NCI-H2029 (cell line): ENCODE results near the gene PCBP3.

ENCODE experiments used
- DNase-seq: peaks from one replicate; lab custom pipeline; 2025; lab: John Stamatoyannopoulos, UW

The PCBP3 gene

DNA sequence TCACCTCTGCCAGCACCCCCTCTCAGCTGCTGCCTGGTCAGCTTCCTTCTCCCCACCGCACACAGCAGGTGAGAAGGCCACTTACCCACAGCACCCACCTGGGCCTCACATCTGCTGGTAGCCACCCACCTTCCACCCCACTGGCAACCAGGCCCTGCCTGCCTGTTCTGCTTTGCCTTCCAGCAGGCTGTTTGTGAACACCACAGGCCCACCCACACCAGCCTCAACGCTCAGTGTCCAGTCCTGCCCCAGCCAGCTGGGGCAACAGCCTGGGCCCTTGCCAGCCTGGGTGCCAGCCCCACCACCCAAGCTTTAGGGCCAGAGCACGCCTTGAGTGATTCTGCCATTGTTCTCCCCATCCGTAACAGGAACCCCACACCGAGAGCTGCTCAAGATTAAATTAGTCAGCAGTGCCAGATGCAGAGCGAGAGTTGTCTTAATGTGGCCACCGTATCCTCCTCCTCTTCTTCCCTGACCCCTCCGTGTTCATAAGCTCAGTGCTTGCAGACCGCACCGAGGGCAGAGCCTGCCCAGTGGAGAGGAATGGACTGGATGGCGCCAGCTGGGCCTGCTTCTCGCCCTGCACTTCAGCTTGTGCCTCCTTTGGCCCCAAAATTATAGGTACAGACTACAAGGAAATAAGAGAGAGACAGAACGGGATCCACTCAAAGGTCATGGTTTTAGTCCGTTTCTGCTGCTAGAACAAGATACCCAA, 217.8 kb downstream of the PCBP3 start:
- DNase-seq, result no peak

- no peak for DNase-seq
Measured at GRCh38 chr21:45862543-45863207, 219.2 kb downstream of the PCBP3 start.

DNA sequence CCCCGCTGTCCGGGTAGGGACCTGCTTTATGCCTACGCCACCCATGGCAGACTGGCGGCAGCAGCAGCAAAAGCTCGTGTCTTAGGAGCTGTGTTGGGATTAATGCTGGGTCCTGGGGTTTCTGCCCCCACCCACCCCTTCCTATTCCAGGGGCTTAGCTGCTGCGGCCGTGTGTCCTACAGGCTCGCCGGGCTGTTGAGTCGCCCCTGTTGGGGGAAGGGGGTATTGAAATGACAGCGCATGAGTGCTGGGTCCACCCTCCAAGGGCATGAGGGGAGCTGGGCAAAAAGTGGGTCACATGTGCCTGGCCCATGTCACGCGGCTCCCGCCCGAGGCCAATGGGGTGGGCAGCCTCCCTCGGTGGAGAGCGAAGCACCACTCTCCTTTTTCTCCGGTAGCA, 219.7 kb downstream of the PCBP3 start:
- DNase-seq, result no peak

DNA sequence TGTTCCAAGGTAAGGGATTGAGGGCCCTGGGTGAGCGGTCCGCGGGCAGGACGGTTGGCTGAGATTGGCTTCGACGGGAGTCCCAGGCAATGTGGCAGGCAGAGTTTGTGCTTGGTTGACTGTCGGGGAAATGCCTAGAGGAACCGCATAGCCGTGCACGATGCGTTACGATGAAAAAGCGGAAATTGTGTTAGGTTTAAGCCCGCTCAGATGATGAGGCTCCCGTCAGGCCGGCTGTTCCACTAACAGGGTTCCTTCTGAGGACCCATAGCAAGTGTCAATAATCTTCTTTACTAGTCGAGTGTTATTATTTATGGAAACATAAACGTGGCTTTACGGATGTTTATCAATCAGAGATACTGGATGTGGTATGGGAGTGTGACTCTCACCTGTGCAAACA, 220.2 kb downstream of the PCBP3 start:
- no peak for DNase-seq

DNA sequence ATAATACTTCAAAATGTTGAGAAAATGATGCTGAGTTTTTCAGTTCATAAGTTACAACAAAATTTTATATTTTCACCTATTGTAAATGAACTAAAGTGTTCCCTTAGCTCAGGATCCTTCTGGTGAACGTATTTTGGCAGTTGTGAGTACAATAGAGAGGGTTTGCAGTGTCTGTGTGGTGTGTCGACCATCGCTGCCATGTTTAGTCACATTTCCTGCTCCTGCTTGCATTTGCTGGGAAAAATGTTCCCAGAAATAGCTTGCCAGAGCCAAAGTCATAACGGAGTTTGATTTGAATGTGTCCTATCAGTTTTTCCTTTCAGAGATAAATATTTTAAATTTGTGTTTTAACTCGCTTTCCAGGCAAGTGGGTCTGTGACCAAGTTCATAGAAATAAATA, 220.9 kb downstream of the PCBP3 start:
- DNase-seq, result no peak

GRCh38 chr21:45865106-45865835, 221.7 kb downstream of the PCBP3 start:
- no peak for DNase-seq

DNA sequence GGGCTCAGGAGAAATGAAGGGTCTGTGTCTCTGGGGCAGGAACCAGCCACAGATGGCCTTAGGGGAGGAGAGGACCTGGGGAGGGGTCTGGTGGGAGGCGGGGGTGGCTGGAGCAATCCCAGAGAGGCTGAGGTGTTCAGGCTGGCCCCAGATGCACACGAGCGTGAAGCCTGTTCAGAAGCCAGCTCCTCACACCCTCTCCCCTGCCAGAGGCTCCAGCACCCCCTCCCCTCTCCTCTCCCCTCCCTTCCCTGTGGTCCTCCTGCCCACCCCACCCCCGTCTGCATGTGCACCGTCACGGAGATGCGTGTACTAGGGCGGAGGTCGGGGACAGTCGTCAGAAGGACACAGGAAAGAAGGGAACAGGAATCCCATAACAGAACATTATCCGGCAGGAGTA, 223.0 kb downstream of the PCBP3 start:
- no peak for DNase-seq

GRCh38 chr21:45867041-45867666, 223.6 kb downstream of the PCBP3 start:
- no peak for DNase-seq

DNA sequence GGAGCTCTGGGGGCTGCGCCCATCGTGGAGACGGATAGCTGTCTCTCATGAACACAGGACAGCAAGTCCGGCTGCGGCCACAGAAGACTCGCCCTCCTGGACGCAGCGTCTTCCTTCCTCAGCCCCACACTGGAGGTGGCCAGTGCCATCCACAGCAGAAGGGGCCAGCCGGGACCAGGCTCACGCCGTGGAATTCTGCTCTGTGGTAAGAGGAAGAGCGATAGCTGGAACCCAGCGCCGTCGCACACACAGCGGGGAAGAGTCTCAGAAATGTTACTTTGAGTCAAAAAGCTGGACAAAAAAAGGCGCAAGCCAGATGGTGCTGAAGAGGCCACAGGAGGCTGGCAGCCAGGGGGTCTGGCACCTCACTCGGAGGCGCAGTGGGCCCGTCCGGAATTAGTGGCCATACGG, 224.2 kb downstream of the PCBP3 start:
- DNase-seq, result no peak

GRCh38 chr21:45868086-45868485, 224.6 kb downstream of the PCBP3 start:
- no peak for DNase-seq

DNA sequence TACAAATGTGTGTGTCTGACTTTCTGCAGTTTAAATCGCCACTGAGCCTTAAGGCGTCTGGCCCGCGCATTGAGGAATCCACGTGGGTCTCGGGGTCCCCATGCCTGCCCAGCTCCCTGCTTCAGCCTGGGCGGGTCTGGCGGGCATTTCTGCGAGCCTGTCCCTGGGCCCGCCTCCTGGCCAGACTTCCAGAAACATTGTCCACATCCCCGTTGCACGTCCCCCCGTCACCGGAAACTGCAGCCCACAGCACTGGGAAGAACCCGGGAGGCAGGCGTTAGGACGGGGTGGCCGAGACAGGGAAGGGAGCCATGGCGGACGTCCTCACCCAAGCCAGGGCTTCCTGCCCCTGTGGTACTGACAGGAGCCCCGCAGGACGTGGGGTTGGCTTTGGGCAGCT, 225.0 kb downstream of the PCBP3 start:
- DNase-seq, result no peak

DNA sequence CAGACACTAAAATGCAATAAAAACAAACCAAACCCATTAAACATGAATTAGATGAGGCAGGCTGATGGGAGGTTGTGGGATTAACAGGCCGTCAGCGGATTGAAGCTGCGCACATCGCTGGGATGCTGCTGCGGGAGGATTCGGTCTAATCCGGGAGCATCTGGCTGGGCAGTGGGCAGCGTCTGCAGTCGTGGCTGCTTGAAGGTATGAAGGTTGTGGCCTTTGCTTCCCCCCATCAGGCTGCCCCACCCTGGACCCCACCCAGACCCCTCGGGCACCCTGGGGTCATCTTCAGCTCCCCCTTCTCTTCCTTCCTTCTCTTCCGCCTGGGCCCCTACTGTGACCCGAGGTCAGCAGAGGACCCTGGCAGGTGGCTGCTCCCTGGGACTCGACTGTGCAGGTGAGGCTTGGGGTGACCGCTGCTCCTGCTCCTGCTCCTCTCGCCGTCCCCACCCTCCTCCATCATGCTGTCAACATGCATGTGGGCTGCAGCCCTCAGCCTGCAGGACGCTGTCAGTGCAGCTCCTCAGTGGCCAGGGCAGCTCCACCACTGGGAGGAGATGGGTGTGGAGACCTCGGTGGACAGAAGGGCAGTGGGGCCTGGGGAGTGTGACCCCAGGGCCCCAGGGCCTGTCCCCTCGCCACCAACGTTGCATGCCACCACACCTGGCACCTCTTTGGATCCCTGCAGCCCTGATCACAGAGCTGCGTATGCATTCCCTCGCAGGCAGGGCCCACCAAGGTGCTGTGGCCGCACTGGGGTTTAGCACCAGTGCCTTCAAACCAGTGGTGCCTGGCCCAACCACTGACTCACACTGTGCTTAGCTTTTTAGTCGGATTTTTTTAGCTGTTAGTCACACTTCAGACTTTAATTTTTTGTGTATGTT, 225.8 kb downstream of the PCBP3 start:
- DNase-seq, result no peak

- DNase-seq, result no peak
Measured at GRCh38 chr21:45870421-45870820, 226.9 kb downstream of the PCBP3 start.

DNA sequence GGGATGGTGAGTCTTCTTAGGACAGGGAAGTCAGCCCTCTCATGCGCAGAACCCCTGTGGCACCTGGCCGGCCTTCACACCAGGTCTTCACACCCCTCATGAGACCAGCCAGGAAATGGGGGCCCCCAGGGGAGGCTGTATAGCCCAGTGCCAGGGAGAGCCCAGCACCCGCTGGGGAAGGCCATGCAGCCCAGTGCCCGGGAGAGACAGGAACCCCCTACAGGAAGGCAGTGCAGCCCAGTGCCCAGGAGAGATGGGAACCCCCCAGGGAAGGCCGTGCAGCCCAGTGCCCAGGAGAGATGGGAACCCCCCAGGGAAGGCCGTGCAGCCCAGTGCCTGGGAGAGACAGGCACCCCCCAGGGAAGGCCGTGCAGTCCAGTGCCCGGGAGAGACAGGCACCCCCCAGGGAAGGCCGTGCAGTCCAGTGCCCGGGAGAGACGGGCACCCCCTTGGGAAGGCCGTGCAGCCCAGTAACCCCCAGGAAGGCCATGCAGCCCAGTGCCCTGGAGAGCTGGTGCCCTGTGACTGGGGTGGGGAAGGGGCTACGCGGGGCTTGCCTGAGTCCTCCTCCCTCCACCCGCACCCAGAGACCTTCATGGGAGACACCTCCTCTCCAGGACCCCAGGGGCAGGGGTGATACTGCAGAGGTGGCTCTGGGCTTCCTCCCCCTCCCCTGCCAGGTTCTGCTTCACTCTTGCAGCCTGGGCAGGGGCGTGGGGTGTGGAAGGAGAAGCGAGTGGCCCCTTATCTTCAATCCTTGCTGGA, 227.5 kb downstream of the PCBP3 start:
- DNase-seq, result no peak

- DNase-seq, result no peak
Measured at GRCh38 chr21:45871616-45872236, 228.2 kb downstream of the PCBP3 start.

GRCh38 chr21:45872471-45872870, 228.9 kb downstream of the PCBP3 start:
- DNase-seq, result no peak

DNA sequence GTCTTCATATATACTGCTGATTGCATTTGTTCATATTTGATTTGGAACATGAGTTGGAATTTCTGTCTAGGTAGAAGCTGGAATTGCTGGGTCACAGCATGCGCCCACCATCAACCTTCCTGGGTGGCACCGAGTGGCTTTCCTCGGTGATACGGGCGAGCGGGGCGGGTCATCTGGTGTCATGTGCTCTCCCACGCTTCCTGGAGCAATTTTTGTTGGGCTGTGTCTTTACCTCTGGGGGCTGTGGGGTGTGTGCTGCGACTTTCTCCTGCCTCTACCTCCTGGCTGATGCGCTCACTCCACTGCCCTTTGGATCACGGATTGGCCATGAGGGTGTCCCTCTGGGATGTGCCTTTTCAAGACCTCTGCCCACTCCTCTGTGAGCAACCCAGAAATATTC, 229.4 kb downstream of the PCBP3 start:
- DNase-seq, result no peak

DNA sequence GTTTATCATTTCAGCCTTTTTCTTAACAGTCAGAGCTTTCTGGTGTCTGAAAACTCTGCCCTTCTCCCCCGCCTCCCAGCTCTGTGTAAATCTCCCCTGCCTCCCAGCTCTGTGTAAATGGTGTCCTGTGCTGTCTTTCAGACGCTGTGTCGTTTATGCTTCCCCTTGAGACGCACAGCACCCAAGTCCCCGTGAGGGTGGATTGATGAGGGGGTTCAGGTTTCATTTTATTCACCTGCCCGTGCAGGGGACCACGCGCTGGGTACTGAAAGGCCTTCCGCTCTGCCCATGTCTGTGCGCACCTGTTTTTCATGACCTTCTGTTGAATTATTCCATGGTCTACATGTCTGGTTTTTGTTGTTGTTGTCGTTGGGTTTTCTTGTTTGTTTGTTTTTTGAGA, 229.9 kb downstream of the PCBP3 start:
- DNase-seq, result no peak

- DNase-seq, result no peak
Measured at GRCh38 chr21:45873866-45874265, 230.3 kb downstream of the PCBP3 start.

GRCh38 chr21:45874716-45875415, 231.3 kb downstream of the PCBP3 start:
- DNase-seq, result no peak
